H9 (cell line): ENCODE data around the gene ANK3. TPM values are rescaled to one million over a fixed set of nuclear protein-coding genes. Genes with fewer than 3 reads are reported as not detected.

Experiments used
- DNase-seq: peaks from one replicate; pipeline ENCODE4 v3.0.0-alpha.2; 2017
- H2AFZ ChIP-seq: one replicate; pipeline ENCODE4 v1.6.1; 2013; ENCODE audit warnings: mild to moderate bottlenecking, low read length, control low read depth, moderate library complexity
- H2AK5ac ChIP-seq: 2 replicates; pipeline ENCODE4 v1.6.1; 2013; ENCODE audit warnings: low read length, control low read depth, mixed read lengths; ENCODE audit not compliant: insufficient read length
- H2BK120ac ChIP-seq: one replicate; pipeline ENCODE4 v1.6.1; 2013; ENCODE audit warnings: low read depth, mild to moderate bottlenecking, low read length, control low read depth, inconsistent platforms; ENCODE audit not compliant: poor library complexity, severe bottlenecking
- H2BK12ac ChIP-seq: 2 replicates; pipeline ENCODE4 v1.6.1; 2013; ENCODE audit warnings: low read length, control low read depth, mixed read lengths, low read depth; ENCODE audit not compliant: insufficient read length
- H2BK15ac ChIP-seq: 2 replicates; pipeline ENCODE4 v1.6.1; 2013; ENCODE audit warnings: low read depth, low read length, control low read depth
- H2BK20ac ChIP-seq: one replicate; pipeline ENCODE4 v1.6.1; 2013; ENCODE audit warnings: low read depth, mild to moderate bottlenecking, low read length, control low read depth, inconsistent platforms; ENCODE audit not compliant: poor library complexity, severe bottlenecking
- H2BK5ac ChIP-seq: 2 replicates; pipeline ENCODE4 v1.6.1; 2013; ENCODE audit warnings: low read length, control low read depth, mixed read lengths; ENCODE audit not compliant: insufficient read length
- H3K14ac ChIP-seq: 2 replicates; pipeline ENCODE4 v1.6.1; 2013; ENCODE audit warnings: low read length, control low read depth; ENCODE audit not compliant: insufficient read depth
- H3K18ac ChIP-seq: 2 replicates; pipeline ENCODE4 v1.6.1; 2013; ENCODE audit warnings: low read depth, mild to moderate bottlenecking, mixed read lengths, low read length, control low read depth; ENCODE audit not compliant: insufficient read length
- H3K23ac ChIP-seq: 2 replicates; pipeline ENCODE4 v1.6.1; 2013; ENCODE audit warnings: low read length, control low read depth, mixed read lengths, low read depth; ENCODE audit not compliant: insufficient read length
- H3K23me2 ChIP-seq: 2 replicates; pipeline ENCODE4 v1.6.1; 2013; ENCODE audit warnings: low read depth, mild to moderate bottlenecking, mixed read lengths, low read length, control low read depth; ENCODE audit not compliant: insufficient read length, poor library complexity, severe bottlenecking
- H3K27ac ChIP-seq: 2 replicates; pipeline ENCODE4 v1.5.1; 2013; ENCODE audit warnings: low read length, control low read depth, mixed read lengths, low read depth; ENCODE audit not compliant: insufficient read length
- H3K27me3 ChIP-seq: 2 replicates; pipeline ENCODE4 v1.6.1; 2013; ENCODE audit warnings: low read length, control low read depth, inconsistent platforms; ENCODE audit not compliant: insufficient read depth
- H3K4ac ChIP-seq: 2 replicates; pipeline ENCODE4 v1.6.1; 2013; ENCODE audit warnings: low read depth, mild to moderate bottlenecking, control low read depth, inconsistent platforms, low read length, moderate library complexity
- H3K4me1 ChIP-seq: 2 replicates; pipeline ENCODE4 v1.6.1; 2013; ENCODE audit warnings: low read length, control low read depth, inconsistent platforms; ENCODE audit not compliant: insufficient read depth
- H3K4me2 ChIP-seq: 2 replicates; pipeline ENCODE4 v1.6.1; 2013; ENCODE audit warnings: low read length, control low read depth, mixed read lengths; ENCODE audit not compliant: insufficient read length, insufficient read depth
- H3K56ac ChIP-seq: 2 replicates; pipeline ENCODE4 v1.6.1; 2013; ENCODE audit warnings: low read depth, mild to moderate bottlenecking, mixed read lengths, low read length, control low read depth; ENCODE audit not compliant: insufficient read length
- H3K79me1 ChIP-seq: 2 replicates; pipeline ENCODE4 v1.6.1; 2013; ENCODE audit warnings: low read depth, mild to moderate bottlenecking, moderate library complexity, low read length, control low read depth, inconsistent platforms; ENCODE audit not compliant: insufficient read depth, poor library complexity, severe bottlenecking
- H3K79me2 ChIP-seq: 2 replicates; pipeline ENCODE4 v1.6.1; 2013; ENCODE audit warnings: low read length, control low read depth, inconsistent platforms; ENCODE audit not compliant: insufficient read depth
- H3K9ac ChIP-seq: 2 replicates; pipeline ENCODE4 v1.6.1; 2013; ENCODE audit warnings: low read length, control low read depth, mixed read lengths; ENCODE audit not compliant: insufficient read length; ENCODE audit errors: extremely low read depth
- H3K9me3 ChIP-seq: one replicate; pipeline ENCODE4 v1.6.1; 2013; ENCODE audit warnings: low read depth, low read length, inconsistent platforms; ENCODE audit not compliant: control insufficient read depth
- H3T11ph ChIP-seq: one replicate; pipeline ENCODE4 v1.6.1; 2013; ENCODE audit warnings: mild to moderate bottlenecking, low read length, control low read depth, inconsistent platforms
- H4K20me1 ChIP-seq: one replicate; pipeline ENCODE4 v1.6.1; 2013; ENCODE audit not compliant: control insufficient read depth, insufficient read length, insufficient read depth
- H4K5ac ChIP-seq: 2 replicates; pipeline ENCODE4 v1.6.1; 2013; ENCODE audit warnings: low read depth, mild to moderate bottlenecking, mixed read lengths, low read length, control low read depth; ENCODE audit not compliant: insufficient read length
- H4K8ac ChIP-seq: replicated peaks from 2 replicates; pipeline ENCODE4 v1.6.1; 2013; ENCODE audit warnings: low read length, control low read depth, mixed read lengths, low read depth; ENCODE audit not compliant: insufficient read length
- H4K91ac ChIP-seq: 2 replicates; pipeline ENCODE4 v1.6.1; 2013; ENCODE audit warnings: low read depth, mild to moderate bottlenecking, moderate library complexity, mixed read lengths, low read length, control low read depth; ENCODE audit not compliant: insufficient read length
- H3K27ac Mint-ChIP-seq, 3 experiments: 2 replicates in 2 of 3; 3 replicates in 1 of 3; pipeline ENCODE4 v1.8.0; 2020 to 2021; ENCODE audit warnings: mixed read lengths in 3 of 3, mild to moderate bottlenecking in 1 of 3, moderate library complexity in 1 of 3
- H3K27me3 Mint-ChIP-seq: 2 replicates; pipeline ENCODE4 v1.8.0; 2021; ENCODE audit warnings: low read depth, mild to moderate bottlenecking, moderate library complexity, mixed read lengths
- H3K36me3 Mint-ChIP-seq, 3 experiments: 2 replicates in 2 of 3; 3 replicates in 1 of 3; pipeline ENCODE4 v1.8.0; 2020 to 2021; ENCODE audit warnings: low read depth in 3 of 3, mixed read lengths in 3 of 3; ENCODE audit not compliant: insufficient read depth in 1 of 3
- H3K4me1 Mint-ChIP-seq, 2 experiments: 2 replicates each; pipeline ENCODE4 v1.8.0; 2020; ENCODE audit warnings: mixed read lengths in 2 of 2
- H3K4me3 Mint-ChIP-seq, 2 experiments: 2 replicates in 1 of 2; 3 replicates in 1 of 2; pipeline ENCODE4 v1.8.0; 2020 to 2021; ENCODE audit warnings: mild to moderate bottlenecking in 2 of 2, mixed read lengths in 2 of 2, moderate library complexity in 1 of 2
- H3K9me3 Mint-ChIP-seq, 2 experiments: 2 replicates in 1 of 2; 3 replicates in 1 of 2; pipeline ENCODE4 v1.8.0; 2020; ENCODE audit warnings: mild to moderate bottlenecking in 2 of 2, mixed read lengths in 2 of 2, moderate library complexity in 1 of 2
- CTCF ChIP-seq: fragments of 200-600 bp; sonication (generic); conservative IDR thresholded peaks from 3 replicates; pipeline ENCODE4 v1.8.0; 2021; ENCODE audit warnings: antibody characterized with exemption, mild to moderate bottlenecking
- WGBS: extraction: QIAGEN DNeasy Blood & Tissue Kit; methylation state at CpG from one replicate; pipeline ENCODE4 v1.1.7; 2013; ENCODE audit warnings: missing lambda C conversion rate, low lambda C conversion rate, mixed read lengths; ENCODE audit not compliant: insufficient read length; ENCODE audit errors: extremely low coverage; 5-methylcytosine and 5-hydroxymethylcytosine counted together
- total RNA-seq: library from RNA; stranded (reverse); gene quantifications from 2 replicates; pipeline ENCODE4 v1.2.1, GENCODE V29; 2021

The ANK3 gene
- total RNA-seq, 1 experiment from 2014 or later, result 59.6 TPM

GRCh38 chr10:60206735-60207134, 182.9 kb downstream of the ANK3 start:
- Histone ChIP-seq H2BK15ac (no peak overlapping the region), H2BK12ac (no peak overlapping the region), H3K23me2 (no peaks in the 10 kb centered on the region), H3K4me2 (no peak overlapping the region), H3K23ac (no peak overlapping the region), H2AK5ac (no peak overlapping the region), H3T11ph (no peak overlapping the region), H3K56ac (no peak overlapping the region), H3K9me3 (no peaks in the 10 kb centered on the region), H3K4me1 (peaks cover 2% of the 10 kb centered on the region; the same call in 1 of the 2 replicates), H3K18ac (no peak overlapping the region), H3K79me2 (no peaks in the 10 kb centered on the region), H2BK120ac (no peak overlapping the region), H2BK20ac (no peak overlapping the region), H4K5ac (no peak overlapping the region), H3K9ac (no peak overlapping the region), H2BK5ac (no peak overlapping the region), H3K4ac (no peak overlapping the region), H4K20me1 (no peaks in the 10 kb centered on the region), H3K14ac (no peak overlapping the region), H4K8ac (no peak overlapping the region), H2AFZ (no peak overlapping the region), H4K91ac (no peak overlapping the region), H3K27ac (no peak overlapping the region), H3K79me1 (no peaks in the 10 kb centered on the region), H3K27me3 (no peaks in the 10 kb centered on the region)
- Mint-ChIP-seq H3K27me3 (no peaks in the 10 kb centered on the region), H3K4me3 (no peak overlapping the region), H3K9me3 (no peaks in the 10 kb centered on the region), H3K27ac (peak overlapping the region in 1 of 3 experiments; percentile 58; a peak in 1 of 7 replicates), H3K4me1 (peaks cover 19 to 20% of the 10 kb centered on the region in 2 experiments), H3K36me3 (no peaks in the 10 kb centered on the region)
- no peak for TF ChIP-seq CTCF
- WGBS, result no CpG with 5 or more reads among the region's 4 CpGs
- no peak for DNase-seq
